ENCODE measurements around the gene NTSR2.

DNA sequence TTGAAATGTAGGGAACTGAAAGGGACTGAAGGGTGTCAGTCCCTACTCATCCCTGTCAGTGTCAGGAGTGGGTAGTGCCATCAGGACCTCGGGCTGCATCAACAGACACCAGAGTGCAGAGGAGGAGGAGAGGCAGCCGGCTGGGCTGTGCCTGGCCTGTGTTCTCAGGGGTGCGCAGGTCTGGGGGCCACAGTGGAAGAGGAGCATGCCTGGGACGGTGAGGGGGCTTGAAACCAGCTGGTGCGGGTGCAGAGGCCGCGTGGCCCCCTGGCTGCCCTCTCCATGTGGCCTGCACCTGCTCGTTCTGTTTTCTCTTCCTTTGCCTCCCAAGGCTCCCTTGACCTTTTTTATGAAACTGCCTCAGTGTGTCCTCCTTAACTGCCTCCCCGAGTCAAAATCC lies 41.3 kb downstream of the NTSR2 start:
- TF ChIP-seq, protein P1, sequence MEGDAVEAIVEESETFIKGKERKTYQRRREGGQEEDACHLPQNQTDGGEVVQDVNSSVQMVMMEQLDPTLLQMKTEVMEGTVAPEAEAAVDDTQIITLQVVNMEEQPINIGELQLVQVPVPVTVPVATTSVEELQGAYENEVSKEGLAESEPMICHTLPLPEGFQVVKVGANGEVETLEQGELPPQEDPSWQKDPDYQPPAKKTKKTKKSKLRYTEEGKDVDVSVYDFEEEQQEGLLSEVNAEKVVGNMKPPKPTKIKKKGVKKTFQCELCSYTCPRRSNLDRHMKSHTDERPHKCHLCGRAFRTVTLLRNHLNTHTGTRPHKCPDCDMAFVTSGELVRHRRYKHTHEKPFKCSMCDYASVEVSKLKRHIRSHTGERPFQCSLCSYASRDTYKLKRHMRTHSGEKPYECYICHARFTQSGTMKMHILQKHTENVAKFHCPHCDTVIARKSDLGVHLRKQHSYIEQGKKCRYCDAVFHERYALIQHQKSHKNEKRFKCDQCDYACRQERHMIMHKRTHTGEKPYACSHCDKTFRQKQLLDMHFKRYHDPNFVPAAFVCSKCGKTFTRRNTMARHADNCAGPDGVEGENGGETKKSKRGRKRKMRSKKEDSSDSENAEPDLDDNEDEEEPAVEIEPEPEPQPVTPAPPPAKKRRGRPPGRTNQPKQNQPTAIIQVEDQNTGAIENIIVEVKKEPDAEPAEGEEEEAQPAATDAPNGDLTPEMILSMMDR (IDR thresholded peaks at IDR 0.05): no peak
- TF ChIP-seq EZH2 (IDR thresholded peaks at IDR 0.05) (no peak), EZH2phosphoT487 (IDR thresholded peaks at IDR 0.05) (no peak)

All from neural progenitor cell (in vitro differentiated cells).